Skeletal muscle tissue (tissue), 4 donors: ENCODE data around the gene SUSD1. TPM values are rescaled to one million over a fixed set of nuclear protein-coding genes. Genes with fewer than 3 reads are reported as not detected.
"Not testable (repeated sequence)": the region's sequence is repeated elsewhere in the genome, so short reads cannot be mapped to it uniquely, and the experiment has no call there.

Source experiments
- H3K27ac ChIP-seq: one replicate; pipeline ENCODE4 v1.7.0; 2013; ENCODE audit warnings: mild to moderate bottlenecking, low read depth, low read length, inconsistent platforms
- H3K27me3 ChIP-seq, 3 donors: one replicate each; pipeline ENCODE4 v1.7.0; 2013; ENCODE audit warnings: low read length in 3 of 3; ENCODE audit not compliant: control insufficient read depth in 3 of 3, insufficient read depth in 3 of 3
- H3K36me3 ChIP-seq, 3 donors: one replicate each; pipeline ENCODE4 v1.7.0; 2013; ENCODE audit warnings: low read length in 3 of 3; ENCODE audit not compliant: control insufficient read depth in 3 of 3, insufficient read depth in 3 of 3
- H3K4me1 ChIP-seq, 3 donors: one replicate each; pipeline ENCODE4 v1.7.0; 2013; ENCODE audit warnings: low read length in 3 of 3, mild to moderate bottlenecking in 3 of 3; ENCODE audit not compliant: control insufficient read depth in 3 of 3, insufficient read depth in 3 of 3
- H3K4me3 ChIP-seq, 3 donors: one replicate each; pipeline ENCODE4 v1.7.0; 2013; ENCODE audit warnings: low read length in 3 of 3
- H3K9ac ChIP-seq, 3 donors: one replicate each; pipeline ENCODE4 v1.7.0; 2013; ENCODE audit warnings: low read length in 3 of 3, mild to moderate bottlenecking in 3 of 3, moderate library complexity in 2 of 3, low read depth in 1 of 3
- H3K9me3 ChIP-seq, 3 donors: one replicate each; pipeline ENCODE4 v1.7.0; 2013; ENCODE audit warnings: low read length in 3 of 3; ENCODE audit not compliant: control insufficient read depth in 3 of 3
- total RNA-seq: library from RNA; depleted of rRNA; stranded (reverse); fragments of >200 nt; gene quantifications from one replicate; pipeline ENCODE4 v1.2.3, GENCODE V29; 2014
- donor health status: Osteomylitis.

Gene SUSD1
- total RNA-seq, 1 donor from 2014 or later: 22.4 TPM

DNA sequence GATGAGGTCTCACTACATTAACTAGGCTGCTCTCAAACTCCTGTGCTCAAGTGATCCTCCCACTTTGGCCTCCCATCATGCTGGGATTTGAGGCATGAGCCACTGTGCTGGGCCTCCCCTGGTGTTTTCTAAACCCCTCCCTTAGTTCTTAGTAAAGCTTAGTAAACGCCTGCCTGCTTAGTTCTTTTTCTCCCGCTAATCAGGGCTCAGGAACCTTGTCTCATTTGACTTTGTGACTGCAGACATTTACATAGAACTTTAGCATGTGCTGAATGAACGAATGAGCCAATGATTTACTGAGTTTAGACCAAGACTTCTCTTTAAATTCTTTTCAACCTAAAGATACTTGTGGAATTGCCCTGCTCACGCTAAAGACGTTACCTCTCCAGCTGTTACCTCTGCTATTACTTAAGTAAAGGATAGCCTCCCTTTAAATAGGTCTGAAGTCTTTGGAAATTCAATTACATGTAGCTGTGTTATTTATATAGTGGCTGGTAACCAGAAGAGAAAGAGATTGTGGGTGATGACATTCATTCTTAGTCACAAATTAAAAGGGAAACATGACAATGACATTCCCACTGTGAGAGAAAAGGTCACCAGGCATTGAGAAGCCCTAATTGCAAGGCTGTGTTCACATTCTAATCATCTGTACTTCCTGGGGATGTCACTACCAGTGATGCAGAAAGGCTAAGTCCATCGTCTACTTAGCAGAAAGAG is 18.6 kb upstream of the SUSD1 start:
- Histone ChIP-seq H3K27me3 (no peaks in the 10 kb centered on the region), H3K9me3 (no peaks in the 10 kb centered on the region), H3K4me1 (peaks cover 0 to 4% (median 0%) of the 10 kb centered on the region in 3 donors), H3K27ac (no peak overlapping the region), H3K4me3 (no peak overlapping the region), H3K36me3 (no peaks in the 10 kb centered on the region), H3K9ac (no peak overlapping the region)

- H3K4me1 ChIP-seq, H3K4me3 ChIP-seq, H3K27me3 ChIP-seq, H3K27ac ChIP-seq, H3K9me3 ChIP-seq, H3K9ac ChIP-seq, H3K36me3 ChIP-seq: not testable (repeated sequence)
Observed at GRCh38 chr9:112190320-112190719, 15.2 kb upstream of the SUSD1 start.

DNA sequence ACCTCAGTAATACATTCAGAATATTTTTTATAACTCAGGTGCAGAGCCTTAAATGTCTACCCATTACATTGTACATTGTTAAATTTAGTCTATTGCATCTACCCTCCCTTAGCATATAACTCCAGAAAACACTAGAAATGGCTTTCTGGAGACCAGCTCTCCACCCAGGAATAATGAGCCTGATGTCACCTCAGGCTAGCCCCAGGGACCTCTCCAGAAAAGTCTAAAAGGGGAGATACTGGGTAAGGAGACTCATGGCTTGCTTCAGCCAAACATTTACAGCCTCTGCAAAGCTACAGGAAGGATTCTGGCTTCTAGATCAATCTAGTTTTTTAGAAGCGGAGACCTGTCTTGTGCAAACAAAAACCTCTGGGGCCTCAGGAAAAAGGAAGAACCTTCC is 13.8 kb upstream of the SUSD1 start:
- Histone ChIP-seq H3K27ac (no peak overlapping the region), H3K9ac (no peak overlapping the region), H3K27me3 (no peaks in the 10 kb centered on the region), H3K36me3 (no peaks in the 10 kb centered on the region), H3K4me1 (peaks cover 0 to under 1% (median 0%) of the 10 kb centered on the region in 3 donors), H3K9me3 (no peaks in the 10 kb centered on the region), H3K4me3 (no peak overlapping the region)

GRCh38 chr9:112187404-112187803 is 12.3 kb upstream of the SUSD1 start:
- no peaks in the 10 kb centered on the region for H3K27me3 ChIP-seq
- no peak overlapping the region for H3K9ac ChIP-seq
- no peaks in the 10 kb centered on the region for H3K9me3 ChIP-seq
- no peak overlapping the region for H3K27ac ChIP-seq
- no peak overlapping the region for H3K4me3 ChIP-seq
- H3K36me3 ChIP-seq: no peaks in the 10 kb centered on the region
- H3K4me1 ChIP-seq: no peaks in the 10 kb centered on the region

- Histone ChIP-seq H3K4me1 (no peaks in the 10 kb centered on the region), H3K27me3 (no peaks in the 10 kb centered on the region), H3K4me3 (no peak overlapping the region), H3K27ac (no peak overlapping the region), H3K9ac (no peak overlapping the region), H3K36me3 (no peaks in the 10 kb centered on the region), H3K9me3 (no peaks in the 10 kb centered on the region)
Observed at GRCh38 chr9:112186695-112187094, 11.6 kb upstream of the SUSD1 start.

GRCh38 chr9:112184946-112185345 is 9.8 kb upstream of the SUSD1 start:
- H3K4me3 ChIP-seq: no peak overlapping the region
- H3K9ac ChIP-seq: no peak overlapping the region
- no peaks in the 10 kb centered on the region for H3K36me3 ChIP-seq
- H3K27me3 ChIP-seq: no peaks in the 10 kb centered on the region
- no peaks in the 10 kb centered on the region for H3K4me1 ChIP-seq
- no peak overlapping the region for H3K27ac ChIP-seq
- H3K9me3 ChIP-seq: no peaks in the 10 kb centered on the region

DNA sequence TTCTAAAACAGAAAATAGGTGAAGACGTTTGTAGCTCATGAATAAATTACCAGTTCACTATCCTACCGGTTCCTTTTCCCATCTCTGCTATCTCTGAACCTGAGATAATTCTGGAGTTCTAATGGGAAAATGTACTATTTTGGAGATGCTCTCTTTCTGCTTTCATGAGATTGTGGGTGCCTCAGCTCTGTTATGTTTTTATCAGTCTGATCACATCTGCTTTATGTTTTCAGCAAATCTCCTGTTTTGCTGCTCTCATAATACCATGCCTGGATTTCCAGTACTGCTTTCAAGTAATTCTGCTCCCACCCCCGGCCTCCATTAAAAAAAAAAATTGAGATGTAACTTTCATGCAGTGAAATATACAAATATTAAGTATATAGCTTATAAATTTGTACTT is 9.1 kb upstream of the SUSD1 start:
- Histone ChIP-seq H3K36me3 (no peaks in the 10 kb centered on the region), H3K4me3 (no peak overlapping the region), H3K27me3 (no peaks in the 10 kb centered on the region), H3K9ac (no peak overlapping the region), H3K9me3 (no peaks in the 10 kb centered on the region), H3K4me1 (no peaks in the 10 kb centered on the region), H3K27ac (no peak overlapping the region)

DNA sequence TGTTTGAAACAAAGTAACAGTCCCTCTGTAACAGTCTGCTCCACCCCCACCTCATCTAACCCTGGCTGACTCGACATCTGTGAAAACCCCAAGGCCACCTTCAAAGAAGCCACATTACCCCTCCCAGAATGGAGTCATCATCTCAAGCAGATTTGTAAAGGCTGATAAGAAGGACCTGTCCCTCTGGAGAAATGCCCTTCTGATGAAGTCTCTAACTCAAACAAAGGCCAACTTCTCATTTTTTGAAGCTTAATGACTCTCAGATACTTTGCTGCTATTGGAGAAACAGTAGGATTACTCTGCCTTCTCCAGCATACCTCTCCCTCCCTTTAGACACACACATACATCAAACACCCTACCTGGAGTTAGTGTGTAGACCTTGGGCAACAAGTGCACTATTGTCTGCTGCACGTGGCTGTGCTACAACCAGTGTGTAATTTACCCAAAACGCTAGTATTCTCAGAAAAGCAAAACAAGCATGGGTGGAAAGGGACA is 5.3 kb upstream of the SUSD1 start:
- H3K4me1 ChIP-seq: peaks cover 0 to 2% (median 0%) of the 10 kb centered on the region in 3 donors
- H3K9me3 ChIP-seq: no peaks in the 10 kb centered on the region
- no peak overlapping the region for H3K4me3 ChIP-seq
- H3K27me3 ChIP-seq: peaks cover 0 to 4% (median 2%) of the 10 kb centered on the region in 3 donors
- H3K9ac ChIP-seq: no peak overlapping the region
- H3K36me3 ChIP-seq: no peaks in the 10 kb centered on the region
- H3K27ac ChIP-seq: no peak overlapping the region

DNA sequence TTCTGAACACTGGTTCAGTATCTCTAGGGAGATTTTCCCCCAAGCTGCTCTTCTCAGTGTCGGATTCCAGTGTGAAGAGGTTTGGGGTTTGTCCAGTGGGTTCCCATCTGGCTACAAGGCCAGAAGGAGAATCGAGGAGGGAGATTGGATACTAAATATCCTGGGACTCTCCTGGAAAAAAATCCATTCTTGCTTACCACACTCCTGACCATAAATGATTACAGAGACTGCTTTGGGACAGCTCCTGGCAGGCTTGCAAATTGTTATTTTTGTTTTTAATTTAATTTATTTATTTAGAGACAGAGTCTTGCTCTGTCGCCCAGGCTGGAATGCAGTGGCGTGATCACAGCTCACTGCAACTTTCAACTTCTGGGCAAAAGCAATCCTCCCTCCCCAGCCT is 4.7 kb upstream of the SUSD1 start:
- Histone ChIP-seq H3K4me3 (no peak overlapping the region), H3K27me3 (peaks cover 0 to 5% (median 4%) of the 10 kb centered on the region in 3 donors), H3K36me3 (no peaks in the 10 kb centered on the region), H3K4me1 (peaks cover 0 to 5% (median 0%) of the 10 kb centered on the region in 3 donors), H3K9ac (no peak overlapping the region), H3K9me3 (no peaks in the 10 kb centered on the region), H3K27ac (no peak overlapping the region)

DNA sequence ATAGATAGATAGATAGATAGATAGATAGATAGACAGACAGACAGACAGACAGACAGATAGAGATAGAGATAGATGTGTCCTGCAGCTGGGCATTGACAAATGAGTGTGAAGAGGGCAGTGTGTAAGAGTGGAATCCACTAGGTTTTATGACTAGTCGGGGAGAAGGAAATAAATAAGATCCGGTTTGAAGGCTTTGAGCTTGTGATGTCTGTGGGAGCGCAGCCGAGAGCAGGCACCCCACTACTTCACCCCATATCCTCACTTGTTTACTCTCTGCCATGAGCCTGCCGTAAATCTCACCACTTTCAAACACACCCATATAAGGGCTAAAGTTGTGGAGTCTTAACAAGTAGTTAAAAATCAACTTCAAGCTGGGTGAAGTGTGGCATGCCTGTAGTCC is 1.4 kb upstream of the SUSD1 start:
- Histone ChIP-seq H3K9ac (no peak overlapping the region), H3K9me3 (no peaks in the 10 kb centered on the region), H3K4me3 (no peak overlapping the region), H3K27ac (no peak overlapping the region), H3K27me3 (peaks cover 0 to 17% (median 4%) of the 10 kb centered on the region in 3 donors), H3K36me3 (no peaks in the 10 kb centered on the region), H3K4me1 (peaks cover 5 to 11% (median 5%) of the 10 kb centered on the region in 3 donors)
